ENCODE results near the gene RAB7B. TPM values are rescaled to one million over a fixed set of nuclear protein-coding genes. Genes with fewer than 3 reads are reported as not detected.

Gene RAB7B
- total and polyA plus RNA-seq, 2 of the 13 experiments (the other 11 are each of a cell fraction or from before 2014, with no cell fraction given): 0.05 to 0.46 TPM

DNA sequence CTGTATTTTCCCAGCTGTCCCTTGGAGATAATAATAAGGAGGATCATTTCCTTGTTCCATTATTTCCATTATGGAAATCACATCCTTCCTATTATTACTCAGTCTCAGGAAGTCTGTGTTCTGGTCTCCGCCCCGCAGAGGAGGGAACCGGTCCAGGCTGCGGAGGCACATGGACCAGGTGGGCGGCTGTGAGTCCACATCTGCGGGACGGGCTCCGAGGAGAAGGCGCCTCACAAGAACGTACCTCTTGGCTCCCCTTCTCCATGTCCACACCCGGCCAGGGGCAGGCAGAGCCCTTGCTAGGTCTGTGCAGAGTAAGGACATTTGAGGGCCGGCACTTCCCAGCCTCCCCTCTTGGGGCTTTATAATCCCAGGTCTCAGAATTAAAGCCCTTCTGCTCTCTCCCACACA is 14.6 kb downstream of the RAB7B start:
- ChIA-PET CTCF (ENCODE audit: low intra/inter-chr PET ratio, low total read pairs) (no interaction called here), POLR2A (no interaction called here)
- Histone ChIP-seq H3K4me2 (ENCODE audit: low read depth, low read length) (no peak overlapping the region), H3K79me2 (ENCODE audit: insufficient read depth, low read length) (no peaks in the 10 kb centered on the region), H3K27ac (ENCODE audit: extremely low read length, insufficient read depth, low read length) (no peak overlapping the region), H3K9ac (ENCODE audit: insufficient read depth, low read depth, low read length) (no peak overlapping the region), H3K4me1 (ENCODE audit: insufficient read depth, low read length) (peaks cover 12% of the 10 kb centered on the region), H3K9me3 (ENCODE audit: low read length) (no peaks in the 10 kb centered on the region), H2AFZ (ENCODE audit: low read length) (no peak overlapping the region), H3K36me3 (replicated peaks in 1 of 2; ENCODE audit: control insufficient read depth in 1 of 2, insufficient read depth in 2 of 2, low read length in 2 of 2) (no peaks in the 10 kb centered on the region), H4K20me1 (ENCODE audit: insufficient read depth, low read length) (no peaks in the 10 kb centered on the region), H3K27me3 (ENCODE audit: control insufficient read depth in 1 of 2, insufficient read depth in 2 of 2, low read length in 2 of 2) (peaks cover 0 to 9% of the 10 kb centered on the region in 2 experiments; a peak in 2 of 5 replicates), H3K4me3 (replicated peaks in 1 of 3; ENCODE audit: insufficient read depth in 1 of 3, low read depth in 2 of 3, low read length in 3 of 3) (no peak overlapping the region)
- DNase-seq (ENCODE audit: low spot score): no peak
- no TSS peak for BruUV-seq (replicated peaks)
- TF ChIP-seq SATB2 (CRISPR knock-in tag; IDR thresholded peaks at IDR 0.05) (no peak), TEAD2 (CRISPR knock-in tag; IDR thresholded peaks at IDR 0.05) (no peak), SIX1 (CRISPR knock-in tag; IDR thresholded peaks at IDR 0.05; ENCODE audit: borderline replicate concordance) (no peak), ZNF326 (CRISPR knock-in tag; IDR thresholded peaks at IDR 0.05; ENCODE audit: borderline replicate concordance) (no peak), MEF2D (CRISPR knock-in tag; IDR thresholded peaks at IDR 0.05) (no peak), POLR2AphosphoS5 (IDR thresholded peaks at IDR 0.05; ENCODE audit: low read depth, low read length) (no peak), FOXK2 (IDR thresholded peaks at IDR 0.05) (no peak), ZNF557 (CRISPR knock-in tag; IDR thresholded peaks at IDR 0.05) (no peak), WIZ (CRISPR knock-in tag; IDR thresholded peaks at IDR 0.05) (no peak), TAF15 (IDR thresholded peaks at IDR 0.05; ENCODE audit: low read depth, low read length, poor library complexity, severe bottlenecking) (no peak), ZNF383 (CRISPR knock-in tag; IDR thresholded peaks at IDR 0.05; ENCODE audit: borderline replicate concordance) (no peak)
- TF ChIP-seq, protein P1, sequence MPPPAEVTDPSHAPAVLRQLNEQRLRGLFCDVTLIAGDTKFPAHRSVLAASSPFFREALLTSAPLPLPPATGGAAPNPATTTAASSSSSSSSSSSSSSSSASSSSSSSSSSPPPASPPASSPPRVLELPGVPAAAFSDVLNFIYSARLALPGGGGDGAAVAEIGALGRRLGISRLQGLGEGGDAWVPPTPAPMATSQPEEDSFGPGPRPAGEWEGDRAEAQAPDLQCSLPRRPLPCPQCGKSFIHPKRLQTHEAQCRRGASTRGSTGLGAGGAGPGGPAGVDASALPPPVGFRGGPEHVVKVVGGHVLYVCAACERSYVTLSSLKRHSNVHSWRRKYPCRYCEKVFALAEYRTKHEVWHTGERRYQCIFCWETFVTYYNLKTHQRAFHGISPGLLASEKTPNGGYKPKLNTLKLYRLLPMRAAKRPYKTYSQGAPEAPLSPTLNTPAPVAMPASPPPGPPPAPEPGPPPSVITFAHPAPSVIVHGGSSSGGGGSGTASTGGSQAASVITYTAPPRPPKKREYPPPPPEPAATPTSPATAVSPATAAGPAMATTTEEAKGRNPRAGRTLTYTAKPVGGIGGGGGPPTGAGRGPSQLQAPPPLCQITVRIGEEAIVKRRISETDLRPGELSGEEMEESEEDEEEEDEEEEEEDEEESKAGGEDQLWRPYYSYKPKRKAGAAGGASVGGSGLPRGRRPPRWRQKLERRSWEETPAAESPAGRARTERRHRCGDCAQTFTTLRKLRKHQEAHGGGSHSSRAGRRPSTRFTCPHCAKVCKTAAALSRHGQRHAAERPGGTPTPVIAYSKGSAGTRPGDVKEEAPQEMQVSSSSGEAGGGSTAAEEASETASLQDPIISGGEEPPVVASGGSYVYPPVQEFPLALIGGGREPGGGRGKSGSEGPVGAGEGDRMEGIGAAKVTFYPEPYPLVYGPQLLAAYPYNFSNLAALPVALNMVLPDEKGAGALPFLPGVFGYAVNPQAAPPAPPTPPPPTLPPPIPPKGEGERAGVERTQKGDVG (CRISPR knock-in tag; IDR thresholded peaks at IDR 0.05; ENCODE audit: borderline replicate concordance): no peak
- TF ChIP-seq, protein P2, sequence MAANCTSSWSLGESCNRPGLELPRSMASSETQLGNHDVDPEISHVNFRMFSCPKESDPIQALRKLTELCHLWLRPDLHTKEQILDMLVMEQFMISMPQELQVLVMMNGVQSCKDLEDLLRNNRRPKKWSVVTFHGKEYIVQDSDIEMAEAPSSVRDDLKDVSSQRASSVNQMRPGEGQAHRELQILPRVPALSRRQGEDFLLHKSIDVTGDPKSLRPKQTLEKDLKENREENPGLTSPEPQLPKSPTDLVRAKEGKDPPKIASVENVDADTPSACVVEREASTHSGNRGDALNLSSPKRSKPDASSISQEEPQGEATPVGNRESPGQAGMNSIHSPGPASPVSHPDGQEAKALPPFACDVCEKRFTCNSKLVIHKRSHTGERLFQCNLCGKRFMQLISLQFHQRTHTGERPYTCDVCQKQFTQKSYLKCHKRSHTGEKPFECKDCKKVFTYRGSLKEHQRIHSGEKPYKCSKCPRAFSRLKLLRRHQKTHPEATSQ (CRISPR knock-in tag; IDR thresholded peaks at IDR 0.05; ENCODE audit: borderline replicate concordance): no peak
- TF ChIP-seq, protein P3, sequence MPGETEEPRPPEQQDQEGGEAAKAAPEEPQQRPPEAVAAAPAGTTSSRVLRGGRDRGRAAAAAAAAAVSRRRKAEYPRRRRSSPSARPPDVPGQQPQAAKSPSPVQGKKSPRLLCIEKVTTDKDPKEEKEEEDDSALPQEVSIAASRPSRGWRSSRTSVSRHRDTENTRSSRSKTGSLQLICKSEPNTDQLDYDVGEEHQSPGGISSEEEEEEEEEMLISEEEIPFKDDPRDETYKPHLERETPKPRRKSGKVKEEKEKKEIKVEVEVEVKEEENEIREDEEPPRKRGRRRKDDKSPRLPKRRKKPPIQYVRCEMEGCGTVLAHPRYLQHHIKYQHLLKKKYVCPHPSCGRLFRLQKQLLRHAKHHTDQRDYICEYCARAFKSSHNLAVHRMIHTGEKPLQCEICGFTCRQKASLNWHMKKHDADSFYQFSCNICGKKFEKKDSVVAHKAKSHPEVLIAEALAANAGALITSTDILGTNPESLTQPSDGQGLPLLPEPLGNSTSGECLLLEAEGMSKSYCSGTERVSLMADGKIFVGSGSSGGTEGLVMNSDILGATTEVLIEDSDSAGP (CRISPR knock-in tag; IDR thresholded peaks at IDR 0.05; ENCODE audit: borderline replicate concordance): no peak
- TF ChIP-seq, protein P4, sequence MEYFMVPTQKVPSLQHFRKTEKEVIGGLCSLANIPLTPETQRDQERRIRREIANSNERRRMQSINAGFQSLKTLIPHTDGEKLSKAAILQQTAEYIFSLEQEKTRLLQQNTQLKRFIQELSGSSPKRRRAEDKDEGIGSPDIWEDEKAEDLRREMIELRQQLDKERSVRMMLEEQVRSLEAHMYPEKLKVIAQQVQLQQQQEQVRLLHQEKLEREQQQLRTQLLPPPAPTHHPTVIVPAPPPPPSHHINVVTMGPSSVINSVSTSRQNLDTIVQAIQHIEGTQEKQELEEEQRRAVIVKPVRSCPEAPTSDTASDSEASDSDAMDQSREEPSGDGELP (IDR thresholded peaks at IDR 0.05; ENCODE audit: borderline replicate concordance, low read depth): no peak
- intact Hi-C loops (cut with micrococcal nuclease; ENCODE audit: unreplicated experiment): no loop called here
- no peak for ATAC-seq
- no peak for FAIRE-seq
- 59% methylated on average over 11 of the region's 12 CpGs for WGBS (ENCODE audit: low lambda C conversion rate)
- in situ Hi-C loops (cut with HindIII; ENCODE audit: extremely low pct_ligation_motif_present, low pct_unique_long_range_greater_than_20kb): no loop called here
